K562 (cell line): Measurements from ENCODE around the gene CLDN7. TPM values are rescaled to one million over a fixed set of nuclear protein-coding genes. Genes with fewer than 3 reads are reported as not detected.
A peak's percentile ranks its signal among the peaks of the same experiment; 100 is the strongest.

Experiments
- DACH1 ChIP-seq: fragments of 450-650 bp; IDR thresholded peaks from 2 replicates; pipeline ENCODE4 v1.6.1; 2018; ENCODE audit not compliant: partially characterized antibody
- FOXP1 ChIP-seq: sonication (generic); formaldehyde crosslinking; IDR thresholded peaks from 2 replicates; pipeline ENCODE4 v1.8.0; 2022; ENCODE audit warnings: mild to moderate bottlenecking, missing genetic modification reagents
- GMEB1 ChIP-seq: fragments of 250-450 bp; sonication (Bioruptor Pico); IDR thresholded peaks from 2 replicates; pipeline ENCODE4 v1.4.0; 2020; ENCODE audit warnings: mild to moderate bottlenecking
- KLF13 ChIP-seq: fragments of 450-650 bp; IDR thresholded peaks from 2 replicates; pipeline ENCODE4 v1.6.1; 2016; ENCODE audit warnings: missing genetic modification characterization, low read depth, mild to moderate bottlenecking, missing compliant biosample characterization, moderate library complexity, borderline replicate concordance
- KLF16 ChIP-seq: IDR thresholded peaks from 2 replicates; pipeline ENCODE4 v1.6.1; 2016; ENCODE audit warnings: antibody characterized with exemption
- NONO ChIP-seq, 2 experiments: fragments of 200-400 bp in 1 of 2; fragments of 450-650 bp in 1 of 2; formaldehyde crosslinking in 1 of 2; IDR thresholded peaks; 2 replicates each; pipeline ENCODE4 v1.6.1; 2017; ENCODE audit warnings: low read depth in 2 of 2, mild to moderate bottlenecking in 2 of 2, moderate library complexity in 2 of 2, low read length in 1 of 2
- PHB ChIP-seq: fragments of 250-450 bp; sonication (Bioruptor Pico); IDR thresholded peaks from 2 replicates; pipeline ENCODE4 v1.5.0; 2021
- POLR2A ChIP-seq: fragments of 450-650 bp; conservative IDR thresholded peaks from 2 replicates; pipeline ENCODE4 v1.6.1; 2016
- SIX5 ChIP-seq, 2 experiments: IDR thresholded peaks; 2 replicates each; pipeline ENCODE4 v1.6.1; 2011; ENCODE audit warnings: low read length in 2 of 2, borderline replicate concordance in 1 of 2, low read depth in 1 of 2, mild to moderate bottlenecking in 1 of 2, moderate library complexity in 1 of 2; ENCODE audit not compliant: insufficient read depth in 1 of 2
- SMARCA4 ChIP-seq: fragments of 450-650 bp; IDR thresholded peaks from 2 replicates; pipeline ENCODE4 v1.6.1; 2016
- TAF1 ChIP-seq: IDR thresholded peaks from 2 replicates; pipeline ENCODE4 v1.6.1; 2011; ENCODE audit warnings: mild to moderate bottlenecking, low read length, moderate library complexity; ENCODE audit not compliant: insufficient read depth, control insufficient read depth, severe bottlenecking; ENCODE audit errors: extremely low read depth
- TAF9B ChIP-seq: fragments of 450-650 bp; IDR thresholded peaks from 2 replicates; pipeline ENCODE4 v1.6.1; 2018; ENCODE audit warnings: mild to moderate bottlenecking; ENCODE audit not compliant: partially characterized antibody
- ZBTB26 ChIP-seq: fragments of 450-650 bp; formaldehyde crosslinking; IDR thresholded peaks from 2 replicates; pipeline ENCODE4 v1.4.0; 2022; ENCODE audit warnings: missing genetic modification characterization
- ZBTB5 ChIP-seq: fragments of 450-650 bp; IDR thresholded peaks from 2 replicates; pipeline ENCODE4 v1.6.1; 2017; ENCODE audit warnings: antibody characterized with exemption
- ZHX1 ChIP-seq: fragments of 150-350 bp; conservative IDR thresholded peaks from 2 replicates; pipeline ENCODE4 v1.6.1; 2014; ENCODE audit warnings: low read length
- ZNF253 ChIP-seq: fragments of 250-450 bp; sonication (Bioruptor Pico); conservative IDR thresholded peaks from 2 replicates; pipeline ENCODE4 v1.6.1; 2021; ENCODE audit warnings: mild to moderate bottlenecking
- ZNF263 ChIP-seq: sonication (generic); formaldehyde crosslinking; IDR thresholded peaks from 2 replicates; pipeline ENCODE4 v1.8.0; 2022; ENCODE audit warnings: mild to moderate bottlenecking, missing genetic modification reagents, borderline replicate concordance
- polyA plus RNA-seq, 8 experiments: library from polyadenylated mRNA; depleted of rRNA in 4 of 8; stranded (reverse) in 5 of 8; unstranded in 3 of 8; fragments of >200 nt; fragmentation: Nextera tagmentation in 2 of 8; fragmentation: Illumina TruSeq in 1 of 8; extraction: Ambion mirVana in 2 of 8; extraction: Trizol in 1 of 8; gene quantifications; 2 replicates each; pipeline versions ENCODE4 v1.2.1 to v1.2.3, GENCODE V29; 2011 to 2014; ENCODE audit warnings: inconsistent platforms in 1 of 8, missing spikeins in 1 of 8
- total RNA-seq, 7 experiments: library from RNA; depleted of rRNA in 6 of 7; stranded (reverse); fragments of >200 nt in 6 of 7; fragmentation: Illumina TruSeq in 2 of 7; extraction: Trizol in 2 of 7; gene quantifications; 2 replicates each; pipeline versions ENCODE4 v1.2.1 to v1.2.3, GENCODE V29; 2011 to 2021; ENCODE audit warnings: low replicate concordance in 1 of 7

Gene CLDN7
- total and polyA plus RNA-seq, 9 of the 15 experiments (the other 6 are each of a cell fraction or from before 2014, with no cell fraction given) = 2.2 to 14.5 (median 7.6) TPM

GRCh38 chr17:7239091-7240027 is 22.9 kb downstream of the CLDN7 start, which contains the start of gene PHF23 (continued):
- TF ChIP-seq ZBTB5 = no peak
- TF ChIP-seq NONO (IDR thresholded peaks at IDR 0.05; ENCODE audit: low read depth in 2 of 2, low read length in 1 of 2) = 0 out of 4 replicates have a peak, but pooled peaks of 1 of the 2 experiments have one; percentile 64
- peak; percentile 73 for TF ChIP-seq POLR2A
- TF ChIP-seq TAF1 = peak; percentile 68
- TF ChIP-seq FOXP1 (CRISPR knock-in tag) = no peak
- TF ChIP-seq GMEB1 = peak; percentile 46; the same call in 1 of the 2 replicates
- TF ChIP-seq TAF9B = peak; percentile 25
- TF ChIP-seq SIX5 (IDR thresholded peaks at IDR 0.05; ENCODE audit: borderline replicate concordance in 1 of 2, insufficient read depth in 1 of 2, low read depth in 1 of 2, low read length in 2 of 2) = peak; percentile 54 to 68
- peak; percentile 100 for TF ChIP-seq ZNF263 (CRISPR knock-in tag)
- TF ChIP-seq SMARCA4 = no peak
- TF ChIP-seq ZBTB26 = 0 out of 2 replicates have a peak, but pooled peaks have one; percentile 37
- no peak for TF ChIP-seq KLF13 (tag)
- no peak for TF ChIP-seq PHB (CRISPR knock-in tag)
- no peak for TF ChIP-seq DACH1
- TF ChIP-seq ZHX1 = no peak
- 0 out of 2 replicates have a peak, but pooled peaks have one; percentile 13 for TF ChIP-seq KLF16
- TF ChIP-seq ZNF253 (CRISPR knock-in tag) = no peak
